ENCODE results near the gene EIF4G3.

GRCh38 chr1:20870718-20871117 is 306.0 kb downstream of the EIF4G3 start:
- TF ChIP-seq, protein P1, sequence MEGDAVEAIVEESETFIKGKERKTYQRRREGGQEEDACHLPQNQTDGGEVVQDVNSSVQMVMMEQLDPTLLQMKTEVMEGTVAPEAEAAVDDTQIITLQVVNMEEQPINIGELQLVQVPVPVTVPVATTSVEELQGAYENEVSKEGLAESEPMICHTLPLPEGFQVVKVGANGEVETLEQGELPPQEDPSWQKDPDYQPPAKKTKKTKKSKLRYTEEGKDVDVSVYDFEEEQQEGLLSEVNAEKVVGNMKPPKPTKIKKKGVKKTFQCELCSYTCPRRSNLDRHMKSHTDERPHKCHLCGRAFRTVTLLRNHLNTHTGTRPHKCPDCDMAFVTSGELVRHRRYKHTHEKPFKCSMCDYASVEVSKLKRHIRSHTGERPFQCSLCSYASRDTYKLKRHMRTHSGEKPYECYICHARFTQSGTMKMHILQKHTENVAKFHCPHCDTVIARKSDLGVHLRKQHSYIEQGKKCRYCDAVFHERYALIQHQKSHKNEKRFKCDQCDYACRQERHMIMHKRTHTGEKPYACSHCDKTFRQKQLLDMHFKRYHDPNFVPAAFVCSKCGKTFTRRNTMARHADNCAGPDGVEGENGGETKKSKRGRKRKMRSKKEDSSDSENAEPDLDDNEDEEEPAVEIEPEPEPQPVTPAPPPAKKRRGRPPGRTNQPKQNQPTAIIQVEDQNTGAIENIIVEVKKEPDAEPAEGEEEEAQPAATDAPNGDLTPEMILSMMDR (conservative IDR thresholded peaks at IDR 0.05 in 1 of 2, IDR thresholded peaks at IDR 0.05 in 1 of 2; ENCODE audit: extremely low read depth in 1 of 2, insufficient read depth in 1 of 2, low read depth in 1 of 2, low read length in 2 of 2) = no peak
- TF ChIP-seq EZH2 (IDR thresholded peaks at IDR 0.05; ENCODE audit: borderline replicate concordance, low read length) = no peak
